Keratinocyte (primary cell): Measurements from ENCODE around the gene CXADR.

Experiments used
- CTCF ChIP-seq, 3 experiments: IDR thresholded peaks in 1 of 3; conservative IDR thresholded peaks in 1 of 3; optimal IDR thresholded peaks in 1 of 3; 2 replicates in 2 of 3; 3 replicates in 1 of 3; pipeline versions ENCODE3 to v1.5.1; 2011; ENCODE audit warnings: low read length in 3 of 3, mild to moderate bottlenecking in 3 of 3, moderate library complexity in 2 of 3, control low read depth in 1 of 3, inconsistent platforms in 1 of 3; ENCODE audit not compliant: insufficient read depth in 2 of 3; ENCODE audit errors: extremely low read depth in 1 of 3
- EZH2 ChIP-seq: IDR thresholded peaks from one replicate; pipeline ENCODE4 v1.6.1; 2012; ENCODE audit warnings: inconsistent platforms, mild to moderate bottlenecking, low read length, moderate library complexity

- TF ChIP-seq EZH2 (no peak), CTCF (optimal IDR thresholded peaks at IDR 0.05 in 1 of 3, IDR thresholded peaks at IDR 0.05 in 1 of 3, conservative IDR thresholded peaks at IDR 0.05 in 1 of 3; ENCODE audit: extremely low read depth in 1 of 3, insufficient read depth in 2 of 3, low read length in 3 of 3) (no peak)
Observed at GRCh38 chr21:17501107-17502006, 11.5 kb upstream of the CXADR start.
